GM19463 (cell line): ENCODE data around the gene DLG2.

ENCODE experiments used
- ATAC-seq: cut with Tn5 transposase; IDR thresholded peaks from one replicate; pipeline ENCODE4 v1.9.1; 2021; ENCODE audit warnings: mild to moderate bottlenecking, moderate library complexity; ENCODE audit not compliant: unreplicated experiment

The DLG2 gene

DNA sequence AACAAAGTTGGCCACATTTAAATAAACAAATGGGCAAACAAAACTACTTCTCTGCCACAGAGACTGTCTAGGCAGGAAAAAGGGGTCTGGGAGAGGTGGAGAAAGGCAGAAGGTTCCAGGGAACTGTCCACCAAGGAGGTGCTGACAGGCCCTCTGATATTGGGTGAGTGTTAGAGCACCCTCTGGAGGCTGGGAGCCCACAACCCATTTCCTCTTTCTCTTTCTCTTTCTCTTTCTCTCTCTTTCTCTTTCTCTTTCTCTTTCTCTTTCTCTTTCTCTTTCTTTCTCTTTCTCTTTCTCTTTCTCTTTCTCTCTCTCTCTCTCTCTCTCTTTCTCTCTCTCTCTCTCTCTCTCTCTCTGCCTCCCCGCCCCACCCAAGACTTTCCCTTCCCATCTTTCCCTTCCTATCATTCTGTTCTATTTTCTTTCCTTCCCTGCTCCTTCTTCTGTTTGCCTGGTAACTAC, 912.8 kb downstream of the DLG2 start:
- peak; percentile 94 for ATAC-seq

DNA sequence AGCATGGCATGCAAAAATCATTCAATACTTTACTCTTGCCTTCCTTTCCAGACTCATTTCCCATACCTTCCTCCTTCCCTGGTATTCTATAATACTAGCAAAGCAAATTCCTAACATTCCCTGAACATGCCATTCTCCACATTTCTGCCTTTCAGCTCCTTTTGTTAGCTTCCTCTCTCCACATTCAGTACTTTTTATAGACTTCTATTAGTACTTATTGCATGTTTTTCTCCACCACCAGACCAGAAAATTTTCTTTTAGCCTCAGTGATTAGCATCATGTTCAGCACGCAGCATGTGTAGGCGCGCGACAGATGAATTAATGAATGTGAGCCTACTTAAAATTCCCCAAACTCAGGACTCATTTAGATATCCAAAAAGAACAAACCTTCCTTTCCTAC, 935.3 kb downstream of the DLG2 start:
- ATAC-seq, result no peak

DNA sequence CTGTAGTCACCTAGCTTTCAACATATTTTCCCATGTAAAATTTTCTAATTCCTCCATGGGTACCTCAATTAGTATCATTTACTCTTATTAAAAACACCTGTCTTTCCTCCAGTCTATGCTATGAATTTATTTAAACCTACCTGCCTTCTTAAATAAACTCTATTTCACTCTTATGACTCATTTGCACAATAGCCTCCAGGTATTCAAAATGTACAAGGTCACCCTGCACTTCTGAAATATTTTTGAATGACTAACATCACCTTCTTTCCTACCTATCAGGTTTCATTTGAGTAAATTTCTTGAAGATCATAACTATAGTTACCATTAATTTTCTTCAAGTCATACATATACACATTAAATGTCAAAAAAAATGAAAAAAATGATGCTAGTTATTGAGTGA, 939.7 kb downstream of the DLG2 start:
- no peak for ATAC-seq

DNA sequence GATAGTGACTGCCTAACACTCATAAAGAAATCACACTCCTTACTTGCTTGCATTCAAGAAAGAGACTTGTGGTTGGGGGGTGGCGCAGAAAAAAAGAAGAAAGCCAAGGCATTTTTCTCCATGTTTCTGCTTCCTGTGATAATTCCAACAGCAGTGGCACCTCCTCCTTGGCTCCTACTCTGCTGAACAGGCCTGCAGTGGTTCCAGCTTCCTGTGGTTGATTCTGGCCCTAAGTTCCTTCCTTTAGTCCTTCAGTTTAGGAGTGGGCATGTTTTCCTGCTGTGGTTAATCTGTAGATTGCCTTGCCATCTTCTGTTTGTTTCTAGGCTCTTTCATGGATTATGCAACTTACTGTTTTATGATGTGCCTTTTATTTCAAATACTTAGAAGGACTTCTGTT, 940.4 kb downstream of the DLG2 start:
- no peak for ATAC-seq

DNA sequence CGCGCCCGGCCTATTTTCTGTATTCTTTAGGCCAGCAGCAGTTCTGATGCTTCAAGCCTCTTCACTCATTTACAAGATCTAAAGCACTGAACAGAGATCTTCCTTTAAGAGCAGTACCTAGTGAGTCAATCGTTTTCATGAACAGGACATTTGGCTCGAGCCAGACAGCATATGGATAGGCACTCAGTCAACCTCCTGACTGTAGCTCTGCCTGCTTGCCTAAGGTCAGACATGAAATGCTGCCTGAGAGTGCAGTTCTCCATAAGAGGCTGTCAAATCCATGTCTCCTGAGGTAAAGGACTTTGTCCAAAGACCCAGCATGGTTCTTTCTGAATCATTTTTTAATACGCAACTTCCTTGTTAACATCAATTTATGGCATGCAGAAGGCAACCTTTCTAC, 941.2 kb downstream of the DLG2 start:
- ATAC-seq, result no peak

DNA sequence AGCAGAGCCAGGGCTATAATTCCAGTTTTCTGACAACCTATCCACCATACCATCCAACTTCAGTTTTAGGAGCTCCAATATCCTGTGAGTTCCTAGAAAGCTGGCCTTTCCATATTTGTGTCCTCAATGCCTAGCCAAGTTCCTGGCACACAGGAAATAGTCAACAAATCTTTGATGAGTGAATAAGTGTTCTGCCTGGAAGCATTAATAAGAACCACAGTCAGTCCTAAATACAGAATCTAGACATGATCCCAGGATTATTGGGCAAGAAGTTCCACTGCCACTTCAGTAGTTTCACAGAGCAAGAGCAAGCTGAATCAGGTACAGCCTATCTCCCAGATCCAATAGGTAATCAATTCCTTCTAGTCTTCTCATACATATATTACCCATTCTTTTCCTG, 942.0 kb downstream of the DLG2 start:
- no peak for ATAC-seq

DNA sequence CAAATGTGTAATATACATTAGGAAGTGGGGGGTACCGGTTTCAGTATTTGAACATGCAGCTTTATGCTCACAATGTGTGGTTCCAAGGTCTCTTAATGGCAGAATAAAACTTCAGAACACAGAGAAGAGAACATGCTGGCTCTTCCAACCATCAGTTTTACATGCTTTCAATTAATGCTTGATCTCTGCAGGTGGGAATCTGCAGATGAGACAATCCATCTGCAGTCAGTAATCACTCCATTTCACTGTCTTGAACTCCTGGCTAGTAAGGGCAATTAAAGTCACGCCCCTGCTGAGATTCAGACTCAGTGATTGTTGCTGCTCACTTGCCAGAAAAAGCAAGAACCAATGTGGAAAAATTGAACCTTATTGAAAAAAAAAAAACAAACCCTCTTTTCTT, 945.7 kb downstream of the DLG2 start:
- ATAC-seq, result no peak

DNA sequence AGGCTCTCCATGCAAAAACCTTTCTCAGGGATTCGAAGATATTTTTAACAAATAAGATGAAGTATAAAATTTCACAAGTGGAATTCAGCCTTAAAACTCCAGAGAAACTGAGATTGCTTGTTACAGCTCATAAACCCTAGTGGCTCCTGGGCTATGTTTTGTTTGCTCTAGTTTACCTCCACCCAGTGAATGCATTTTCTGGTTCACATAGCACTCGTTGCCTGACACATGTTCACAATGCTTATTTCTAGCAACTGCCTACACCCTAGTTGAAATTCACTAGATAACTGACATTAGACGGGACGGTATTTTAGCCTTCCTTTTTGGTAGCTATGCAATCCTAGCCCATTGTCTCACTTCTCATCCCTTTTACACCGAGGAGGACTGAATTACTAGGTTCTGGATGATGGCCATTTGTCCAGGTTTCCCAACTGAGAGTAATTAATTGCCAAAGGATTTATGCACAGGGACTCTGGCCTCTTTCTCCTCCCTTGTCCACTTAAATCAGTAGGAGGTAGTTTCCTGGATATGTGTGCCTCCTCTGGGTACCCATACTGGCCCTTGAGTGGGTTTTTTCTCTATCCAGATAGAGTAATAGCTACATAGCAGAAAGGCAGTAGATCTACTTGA, 951.6 kb downstream of the DLG2 start:
- ATAC-seq, result no peak

DNA sequence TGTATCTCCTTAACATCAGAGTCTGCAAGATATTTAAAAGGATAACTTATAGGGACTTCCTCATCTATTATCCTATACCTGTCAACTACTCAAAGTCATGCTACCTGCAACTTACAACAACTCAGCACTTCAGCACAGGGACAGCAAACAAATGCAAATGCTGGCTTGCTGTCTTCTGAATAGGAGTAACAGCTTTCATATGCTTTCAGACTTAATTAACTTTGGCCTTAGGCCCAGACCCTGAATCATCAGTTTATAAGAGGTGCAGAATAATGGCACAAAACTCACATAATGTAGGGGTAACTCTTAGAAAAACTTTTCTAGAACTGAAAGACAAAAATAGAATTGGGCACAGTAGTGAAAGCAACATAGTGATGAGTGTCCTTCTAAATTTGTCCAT, 953.4 kb downstream of the DLG2 start:
- no peak for ATAC-seq

DNA sequence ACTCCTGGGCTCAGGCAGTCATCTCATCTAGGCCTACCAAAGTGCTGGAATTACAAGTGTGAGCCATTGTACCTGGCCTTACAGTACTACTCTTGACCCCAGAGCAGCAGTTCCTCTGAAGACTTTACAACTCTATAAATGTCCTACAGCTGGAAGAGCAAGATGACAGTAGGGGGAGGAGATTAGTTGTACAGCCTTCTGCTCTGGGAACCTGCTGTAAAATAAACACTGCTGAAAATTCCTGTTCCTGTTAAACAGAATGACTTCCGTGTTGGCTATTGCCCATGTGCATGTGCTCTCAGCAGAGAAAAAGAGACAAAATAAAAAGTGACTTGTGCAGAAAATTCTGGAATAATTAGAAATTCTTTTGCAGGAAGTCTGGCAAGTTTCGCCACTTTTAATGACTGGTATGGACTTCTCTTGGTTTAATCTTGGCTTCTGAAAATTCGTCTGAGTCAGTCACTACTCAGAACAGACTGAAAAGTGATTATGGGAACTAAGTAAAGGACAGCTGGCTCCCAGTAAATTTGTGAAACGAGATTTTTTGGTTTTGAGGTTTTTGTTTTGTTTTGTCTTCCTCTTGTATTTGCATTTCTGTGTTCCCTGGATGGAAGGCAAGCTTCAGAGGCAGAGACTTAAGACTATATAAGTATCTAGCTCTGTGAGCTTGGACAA, 955.7 kb downstream of the DLG2 start:
- ATAC-seq, result no peak

DNA sequence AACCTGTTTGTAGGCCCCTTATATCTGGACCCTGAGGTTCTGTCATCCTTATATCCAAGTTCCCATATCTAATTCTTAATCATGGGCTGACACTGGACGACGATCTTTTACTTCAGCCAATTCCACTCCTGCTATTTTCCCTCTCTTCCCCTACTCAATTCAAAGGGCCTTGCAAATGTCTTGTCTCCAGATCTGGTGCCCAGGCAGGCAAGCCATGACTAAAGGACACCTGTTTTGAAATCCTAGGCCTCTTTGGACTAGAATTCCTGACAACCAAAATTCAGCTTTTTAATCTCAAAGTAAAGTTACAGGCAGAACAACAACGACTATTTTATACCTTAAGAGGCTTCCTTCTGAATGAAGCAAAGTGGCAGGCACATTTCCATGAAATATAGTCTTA, 963.4 kb downstream of the DLG2 start:
- no peak for ATAC-seq

DNA sequence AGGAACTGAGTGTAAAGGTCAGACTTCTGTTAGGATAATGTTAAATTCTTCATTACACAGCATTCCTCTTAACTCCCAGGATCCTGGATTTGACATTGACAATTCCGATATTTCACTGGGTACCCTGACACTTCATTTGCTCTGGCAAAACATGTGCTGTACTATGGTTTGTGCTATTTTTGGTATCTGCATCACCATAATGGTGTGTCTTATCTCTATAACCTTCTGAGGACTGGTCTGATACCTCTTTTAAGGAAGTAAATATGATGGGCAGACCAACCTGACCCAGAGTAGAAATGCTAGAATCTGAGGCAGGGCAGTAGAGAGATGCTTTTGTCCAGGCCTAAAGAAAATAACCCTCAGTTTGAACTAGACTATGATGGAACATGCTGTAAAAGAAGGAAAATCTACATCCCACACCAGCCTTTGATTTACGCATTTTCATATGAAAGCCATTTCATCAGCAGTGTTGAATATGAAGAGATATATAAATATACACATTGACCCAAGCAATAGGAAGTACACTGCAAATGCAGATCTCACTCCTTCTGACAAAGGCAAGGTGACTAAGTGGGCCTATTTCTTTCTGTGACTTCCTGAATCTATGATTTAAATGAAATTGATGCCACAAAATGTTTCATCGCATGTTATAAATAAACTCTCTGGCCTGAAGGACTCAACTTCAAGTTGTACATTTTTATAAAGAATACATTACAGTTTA, 966.7 kb downstream of the DLG2 start:
- ATAC-seq, result no peak

DNA sequence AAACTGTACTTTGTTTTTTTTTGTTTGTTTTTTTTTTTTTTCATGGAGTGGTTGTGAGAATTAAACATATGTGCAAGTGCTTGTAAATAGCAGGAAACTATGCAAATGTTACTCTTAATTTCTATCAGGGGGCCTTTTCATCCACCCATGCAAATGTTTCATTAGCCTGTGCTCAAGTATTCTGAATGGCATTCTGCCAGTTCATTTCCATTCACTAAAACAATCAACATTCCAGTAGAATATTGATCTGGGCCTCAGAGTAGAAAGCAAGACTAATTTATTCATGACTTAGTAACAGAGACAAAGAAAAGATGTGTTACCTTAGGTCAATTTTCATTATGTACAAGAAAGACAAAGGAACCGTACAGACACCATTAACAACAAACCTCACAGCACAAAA, 971.4 kb downstream of the DLG2 start:
- no peak for ATAC-seq

DNA sequence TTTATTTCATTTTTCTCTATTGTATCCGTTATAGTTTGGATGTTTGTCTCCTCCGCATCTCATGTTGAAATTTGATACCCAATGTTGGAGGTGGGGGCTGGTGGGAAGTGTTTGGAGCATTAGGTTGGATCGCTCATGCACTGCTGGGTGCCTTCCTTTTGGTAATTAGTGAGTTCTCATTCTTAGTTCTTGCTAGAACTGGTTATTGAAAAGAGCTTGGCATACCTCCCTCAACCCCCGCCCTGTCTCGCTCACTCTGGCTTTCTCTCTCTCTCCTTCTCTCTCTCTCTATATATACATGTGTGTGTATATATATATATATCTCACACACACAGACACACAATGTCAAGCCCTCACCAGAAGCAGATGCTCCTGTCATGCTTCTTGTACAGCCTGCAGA, 978.7 kb downstream of the DLG2 start:
- no peak for ATAC-seq

DNA sequence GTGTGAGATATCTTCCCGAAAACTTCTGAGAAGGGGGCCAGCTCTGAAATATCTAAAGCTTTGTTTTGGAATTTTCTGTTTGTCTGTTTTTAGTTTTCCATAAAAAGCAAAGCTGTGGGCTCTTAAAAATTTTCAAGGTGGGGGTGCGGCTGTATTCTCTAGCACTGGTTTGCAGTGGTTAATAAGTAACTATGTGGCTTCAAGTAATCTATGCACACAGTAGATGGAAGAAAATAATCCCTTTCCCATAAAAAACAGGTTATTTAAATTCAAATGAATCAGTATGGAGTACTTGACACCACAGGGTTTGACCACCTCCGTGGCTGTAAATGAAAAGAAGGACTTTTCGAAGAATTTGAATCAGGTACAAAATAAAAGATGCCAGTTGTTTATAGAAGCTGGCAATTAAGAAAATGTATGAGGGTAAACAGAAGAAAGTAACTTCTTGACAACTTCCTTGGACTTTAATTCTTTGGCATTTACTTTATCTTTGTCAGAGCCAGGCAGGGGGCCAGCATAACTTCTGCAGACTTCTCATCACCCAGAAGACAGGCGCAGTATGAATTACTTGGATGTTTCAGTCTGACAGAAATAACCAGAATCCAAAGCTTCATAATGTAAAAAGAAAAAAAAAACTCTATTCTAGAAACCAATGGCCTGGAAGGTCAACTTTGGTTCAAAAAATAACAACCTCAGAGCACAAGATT, 981.0 kb downstream of the DLG2 start:
- no peak for ATAC-seq

DNA sequence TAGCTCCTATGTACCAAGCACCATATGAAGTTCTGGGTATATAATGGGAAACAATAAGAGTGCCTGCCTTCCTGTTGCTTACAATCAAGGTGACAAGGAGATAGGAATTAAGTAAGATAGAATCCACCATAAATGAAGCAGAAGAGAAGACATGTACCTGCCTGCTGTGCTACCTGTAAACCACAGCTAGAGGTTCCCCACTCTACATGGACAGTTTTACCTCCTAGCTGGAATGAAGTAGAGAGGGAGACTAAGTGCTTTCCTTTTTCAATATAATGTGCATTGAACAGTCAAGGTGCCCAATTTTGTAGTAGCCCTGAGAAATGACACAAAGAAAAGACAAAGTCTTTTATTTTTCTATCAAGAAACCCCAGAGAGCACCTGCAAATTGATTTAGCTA, 984.6 kb downstream of the DLG2 start:
- no peak for ATAC-seq

DNA sequence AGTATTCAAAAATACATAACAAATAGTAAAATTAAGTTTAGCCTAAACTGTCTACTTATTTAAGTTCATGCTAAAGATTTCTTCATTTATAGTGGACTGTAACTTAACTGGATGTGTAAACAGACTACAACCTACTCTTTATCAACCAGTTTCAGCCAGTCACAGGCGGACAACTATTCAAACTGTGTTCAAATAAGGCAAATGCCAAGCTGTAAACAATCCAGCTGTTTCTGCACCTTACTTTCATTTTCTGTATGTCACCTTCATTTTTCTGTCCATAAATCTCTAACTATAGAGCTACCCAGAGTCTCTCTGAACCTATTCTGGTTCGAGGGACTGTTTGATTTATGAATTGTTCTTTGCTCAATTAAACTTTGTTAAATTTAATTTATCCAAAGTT, 992.8 kb downstream of the DLG2 start:
- ATAC-seq, result no peak

DNA sequence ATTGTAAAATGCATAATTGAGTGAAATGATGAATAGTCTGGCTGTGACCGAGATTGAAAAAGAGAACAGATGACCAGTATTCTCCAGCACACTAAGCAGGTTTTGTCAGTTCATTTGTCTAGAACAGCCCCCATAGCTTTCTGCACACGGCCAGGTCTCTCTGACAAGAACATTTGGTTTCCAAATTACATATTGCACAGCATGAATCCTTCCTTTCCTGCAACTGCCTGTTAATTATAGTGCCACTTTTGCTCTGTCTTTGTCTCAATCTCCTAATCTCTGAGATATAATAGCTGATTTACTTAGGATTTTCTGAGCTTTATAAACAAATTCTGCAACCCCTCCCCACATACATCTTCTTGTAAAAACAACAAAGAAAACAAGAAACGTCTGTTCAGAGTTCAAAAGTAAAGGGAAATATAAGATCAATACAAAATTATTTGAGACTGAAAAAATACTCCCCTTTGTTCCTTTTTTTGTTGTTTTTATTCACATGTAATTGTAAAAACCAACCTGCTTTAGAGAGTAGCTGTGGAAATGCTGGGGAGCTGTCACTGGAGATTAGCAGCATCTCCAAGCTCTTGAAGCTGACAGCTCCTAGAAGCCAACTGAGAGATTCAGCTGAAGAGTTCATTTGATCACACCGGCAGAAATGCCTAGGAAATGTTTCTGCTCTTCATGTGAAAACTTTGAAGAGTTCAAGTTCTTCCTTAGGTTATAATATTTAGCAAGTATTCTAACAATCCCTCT, 998.1 kb downstream of the DLG2 start:
- ATAC-seq, result no peak

DNA sequence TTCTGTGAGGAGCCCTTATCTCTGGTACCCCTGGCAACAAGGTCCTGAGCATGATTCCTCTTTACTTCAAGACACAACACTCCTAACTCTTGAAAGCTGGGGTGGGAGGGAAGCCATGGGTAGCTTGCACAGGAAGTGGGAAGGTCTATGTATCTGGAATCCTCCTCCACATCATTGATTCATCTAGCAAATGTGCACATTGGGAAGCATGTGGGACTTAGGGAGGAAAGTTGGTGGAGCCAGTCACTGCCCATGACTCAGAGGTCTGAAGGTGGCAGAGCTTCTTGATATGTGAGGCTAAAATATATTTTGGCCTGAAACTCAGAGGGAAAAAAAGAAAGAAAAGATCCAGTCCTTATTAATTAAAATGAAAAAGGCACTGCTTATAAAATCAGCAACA, 1000.9 kb downstream of the DLG2 start:
- ATAC-seq, result no peak

DNA sequence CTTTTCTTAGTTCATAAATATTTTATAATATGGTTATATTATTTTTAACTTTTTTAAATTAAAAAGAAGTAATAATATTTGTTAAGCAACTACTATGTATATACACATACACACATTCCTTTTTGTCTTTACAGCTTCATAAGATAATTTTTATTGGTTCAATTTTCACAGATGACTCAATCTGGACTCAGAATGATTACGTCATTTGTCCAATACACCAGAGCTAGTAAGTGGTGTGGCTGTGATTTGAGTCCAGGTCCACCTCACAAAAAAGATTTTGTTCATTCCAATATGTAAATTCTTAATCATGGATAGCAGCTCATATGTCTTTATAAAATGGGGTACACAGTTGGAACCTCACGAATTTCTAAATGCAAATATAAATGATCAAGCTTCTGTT, 1014.5 kb downstream of the DLG2 start:
- ATAC-seq, result no peak

DNA sequence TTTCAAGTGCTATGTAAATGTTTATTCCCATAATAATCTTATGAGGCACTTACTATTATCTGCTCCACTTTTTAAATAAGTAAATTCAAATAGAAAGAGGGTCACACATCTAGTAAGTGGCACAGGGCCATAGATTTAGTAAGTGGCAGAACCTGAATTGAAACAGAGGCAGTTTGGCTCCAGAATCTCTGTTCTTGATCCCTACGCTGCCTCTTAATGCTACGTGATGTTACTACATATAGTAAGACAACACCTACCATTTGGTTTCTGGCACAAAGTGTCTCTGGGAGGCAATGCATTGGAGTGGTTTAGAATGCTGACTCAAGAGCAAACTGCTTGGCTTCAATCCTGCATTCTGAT, 1018.3 kb downstream of the DLG2 start:
- ATAC-seq, result no peak
